Mesenchymal stem cell (in vitro differentiated cells and primary cell): ENCODE measurements around the gene PLD1.

Source experiments
- DNase-seq: peaks from one replicate; pipeline ENCODE4 v3.0.0-alpha.2; 2013
- H2AFZ ChIP-seq: one replicate; pipeline ENCODE4 v1.6.1; 2013; ENCODE audit warnings: low read depth, mild to moderate bottlenecking, control low read depth, inconsistent platforms, low read length, moderate library complexity
- H2AK5ac ChIP-seq: 2 replicates; pipeline ENCODE4 v1.6.1; 2013; ENCODE audit warnings: low read length, moderate library complexity, mild to moderate bottlenecking, inconsistent platforms; ENCODE audit not compliant: severe bottlenecking
- H2BK120ac ChIP-seq: one replicate; pipeline ENCODE4 v1.6.1; 2013; ENCODE audit warnings: low read depth, mild to moderate bottlenecking, inconsistent platforms, low read length, moderate library complexity
- H2BK12ac ChIP-seq, 2 experiments: one replicate each; pipeline ENCODE4 v1.6.1; 2013; ENCODE audit warnings: inconsistent platforms in 2 of 2, low read length in 2 of 2, mild to moderate bottlenecking in 2 of 2, moderate library complexity in 2 of 2, control low read depth in 1 of 2
- H2BK15ac ChIP-seq: one replicate; pipeline ENCODE4 v1.6.1; 2013; ENCODE audit warnings: mild to moderate bottlenecking, low read depth, inconsistent platforms; ENCODE audit not compliant: poor library complexity, severe bottlenecking
- H2BK5ac ChIP-seq: 2 replicates; pipeline ENCODE4 v1.6.1; 2013; ENCODE audit warnings: low read depth, mild to moderate bottlenecking, low read length, control low read depth, inconsistent platforms; ENCODE audit not compliant: poor library complexity, severe bottlenecking
- H3K14ac ChIP-seq, 2 experiments: one replicate each; pipeline ENCODE4 v1.6.1; 2013; ENCODE audit warnings: inconsistent platforms in 2 of 2, low read length in 2 of 2, control low read depth in 1 of 2, mild to moderate bottlenecking in 1 of 2, moderate library complexity in 1 of 2
- H3K18ac ChIP-seq, 2 experiments: one replicate each; pipeline ENCODE4 v1.6.1; 2013; ENCODE audit warnings: inconsistent platforms in 2 of 2, low read length in 2 of 2, control low read depth in 1 of 2, low read depth in 1 of 2, mild to moderate bottlenecking in 1 of 2
- H3K23ac ChIP-seq, 2 experiments: one replicate each; pipeline ENCODE4 v1.6.1; 2013; ENCODE audit warnings: inconsistent platforms in 2 of 2, low read length in 2 of 2, mild to moderate bottlenecking in 2 of 2, moderate library complexity in 2 of 2, control low read depth in 1 of 2
- H3K27ac ChIP-seq: 2 replicates; pipeline ENCODE4 v1.5.1; 2013; ENCODE audit warnings: mild to moderate bottlenecking, moderate library complexity, low read length, control low read depth, inconsistent platforms; ENCODE audit not compliant: poor library complexity, severe bottlenecking
- H3K27me3 ChIP-seq, 2 experiments: 2 replicates each; pipeline versions ENCODE4 v1.6.1 to v1.7.0; 2013; ENCODE audit warnings: low read length in 2 of 2, mild to moderate bottlenecking in 2 of 2, moderate library complexity in 2 of 2, control low read depth in 1 of 2, inconsistent platforms in 1 of 2; ENCODE audit not compliant: control insufficient read depth in 1 of 2, insufficient read depth in 1 of 2
- H3K36me3 ChIP-seq, 2 experiments: 2 replicates each; pipeline versions ENCODE4 v1.6.1 to v1.7.0; 2013; ENCODE audit warnings: low read length in 2 of 2, control low read depth in 1 of 2, inconsistent platforms in 1 of 2, low read depth in 1 of 2, mild to moderate bottlenecking in 1 of 2; ENCODE audit not compliant: insufficient read depth in 2 of 2, control insufficient read depth in 1 of 2
- H3K4ac ChIP-seq, 2 experiments: one replicate each; pipeline ENCODE4 v1.6.1; 2013; ENCODE audit warnings: inconsistent platforms in 2 of 2, low read length in 2 of 2, mild to moderate bottlenecking in 2 of 2, moderate library complexity in 2 of 2, control low read depth in 1 of 2, low read depth in 1 of 2
- H3K4me1 ChIP-seq: 2 replicates; pipeline ENCODE4 v1.6.1; 2013; ENCODE audit warnings: low read depth, low read length, control low read depth; ENCODE audit not compliant: control insufficient read depth, insufficient read depth
- H3K4me2 ChIP-seq: 2 replicates; pipeline ENCODE4 v1.6.1; 2013; ENCODE audit warnings: low read length, mild to moderate bottlenecking, inconsistent platforms; ENCODE audit not compliant: poor library complexity, severe bottlenecking
- H3K4me3 ChIP-seq, 2 experiments: 2 replicates each; pipeline versions ENCODE4 v1.5.1 to v1.7.0; 2013; ENCODE audit warnings: low read length in 2 of 2, mild to moderate bottlenecking in 2 of 2, control low read depth in 1 of 2, low read depth in 1 of 2; ENCODE audit not compliant: insufficient read depth in 1 of 2
- H3K79me1 ChIP-seq: replicated peaks from 2 replicates; pipeline ENCODE4 v1.6.1; 2013; ENCODE audit warnings: mild to moderate bottlenecking, control low read depth, low read length, inconsistent platforms; ENCODE audit not compliant: poor library complexity, severe bottlenecking
- H3K9ac ChIP-seq: 2 replicates; pipeline ENCODE4 v1.7.0; 2013; ENCODE audit warnings: mild to moderate bottlenecking, low read length, moderate library complexity
- H3K9me3 ChIP-seq: 2 replicates; pipeline ENCODE4 v1.7.0; 2013; ENCODE audit warnings: mild to moderate bottlenecking, low read length; ENCODE audit not compliant: control insufficient read depth
- H4K8ac ChIP-seq: one replicate; pipeline ENCODE4 v1.6.1; 2013; ENCODE audit warnings: inconsistent platforms, mild to moderate bottlenecking, low read length, moderate library complexity
- H4K91ac ChIP-seq: one replicate; pipeline ENCODE4 v1.6.1; 2013; ENCODE audit warnings: mild to moderate bottlenecking, low read length, inconsistent platforms
- WGBS: methylation state at CpG from one replicate; pipeline ENCODE4 v1.1.7; 2013; ENCODE audit warnings: mixed read lengths; 5-methylcytosine and 5-hydroxymethylcytosine counted together

Gene PLD1

DNA sequence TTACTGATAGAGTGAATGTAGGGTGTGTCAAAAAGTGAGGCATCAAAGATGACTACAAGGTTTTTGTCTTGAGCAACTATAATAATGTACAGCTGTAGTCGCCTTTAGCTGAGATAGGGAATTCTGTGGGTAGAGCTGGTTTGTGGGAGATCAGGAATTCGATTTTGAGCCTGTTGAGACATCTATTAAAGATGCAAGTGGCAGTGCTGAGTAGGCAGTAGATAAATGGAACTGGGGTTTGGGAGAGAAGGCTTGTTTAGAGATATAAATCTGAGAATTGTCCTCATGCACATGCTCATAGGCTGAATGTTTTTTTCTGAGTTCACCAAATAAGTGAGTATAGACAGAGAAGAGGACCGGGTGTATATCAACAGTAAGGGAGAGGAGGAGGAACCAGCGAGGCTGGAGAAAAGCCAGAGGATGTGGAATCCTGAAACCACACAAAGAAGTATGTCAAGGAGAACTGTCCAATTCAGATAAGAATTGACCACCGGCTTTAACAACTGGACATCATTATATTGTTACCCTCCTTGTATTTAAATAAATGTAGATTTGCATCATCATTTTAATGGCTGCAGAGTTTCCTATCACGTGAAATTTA is 204.0 kb downstream of the PLD1 start:
- no peak overlapping the region for H2BK15ac ChIP-seq
- H3K27me3 ChIP-seq = no peaks in the 10 kb centered on the region
- H4K8ac ChIP-seq = no peak overlapping the region
- no peak overlapping the region for H4K91ac ChIP-seq
- H3K27ac ChIP-seq = no peak overlapping the region
- no peaks in the 10 kb centered on the region for H3K4me1 ChIP-seq
- WGBS = 88% methylated on average over 3 of the region's 6 CpGs
- H3K9me3 ChIP-seq = no peaks in the 10 kb centered on the region
- H3K18ac ChIP-seq = no peak overlapping the region
- H3K14ac ChIP-seq = no peak overlapping the region
- no peak overlapping the region for H2BK12ac ChIP-seq
- H3K36me3 ChIP-seq = peaks cover 7 to 20% of the 10 kb centered on the region in 2 experiments
- H2AK5ac ChIP-seq = no peak overlapping the region
- H3K9ac ChIP-seq = no peak overlapping the region
- H3K4me3 ChIP-seq = no peak overlapping the region
- peak; percentile 16 for DNase-seq
- H3K79me1 ChIP-seq = no peaks in the 10 kb centered on the region
- no peak overlapping the region for H3K23ac ChIP-seq
- no peak overlapping the region for H2BK5ac ChIP-seq
- H2BK120ac ChIP-seq = no peak overlapping the region
- H3K4ac ChIP-seq = no peak overlapping the region
- no peak overlapping the region for H3K4me2 ChIP-seq
- no peak overlapping the region for H2AFZ ChIP-seq

DNA sequence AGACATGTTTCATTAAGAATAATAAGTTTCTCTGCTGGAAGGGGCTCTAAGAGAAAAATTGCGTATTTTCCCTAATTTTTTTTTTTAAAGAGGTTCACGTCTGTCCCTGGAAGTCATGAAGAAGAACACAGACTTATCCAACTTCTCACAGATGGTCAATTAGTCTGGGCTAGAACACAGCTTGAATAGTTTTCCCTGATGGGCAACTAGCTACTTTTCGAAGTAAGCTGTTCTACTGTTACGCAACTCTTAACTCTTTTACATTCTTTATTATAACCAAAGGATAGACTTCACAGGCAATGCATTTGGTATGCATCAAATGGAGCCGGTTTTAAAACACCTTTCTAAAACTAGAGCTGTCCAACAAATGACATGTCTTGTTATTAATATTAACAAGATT is 205.9 kb downstream of the PLD1 start:
- no peak overlapping the region for H3K18ac ChIP-seq
- H4K91ac ChIP-seq = no peak overlapping the region
- no peaks in the 10 kb centered on the region for H3K4me1 ChIP-seq
- H3K79me1 ChIP-seq = no peaks in the 10 kb centered on the region
- no peak overlapping the region for H2AFZ ChIP-seq
- no peak overlapping the region for H2BK120ac ChIP-seq
- H3K27ac ChIP-seq = no peak overlapping the region
- no peak overlapping the region for H3K4ac ChIP-seq
- H3K9ac ChIP-seq = no peak overlapping the region
- H3K27me3 ChIP-seq = no peaks in the 10 kb centered on the region
- no peak overlapping the region for H4K8ac ChIP-seq
- no peaks in the 10 kb centered on the region for H3K9me3 ChIP-seq
- no peak overlapping the region for H3K14ac ChIP-seq
- H2BK12ac ChIP-seq = no peak overlapping the region
- H2AK5ac ChIP-seq = no peak overlapping the region
- peaks cover 3 to 14% of the 10 kb centered on the region in 2 experiments for H3K36me3 ChIP-seq
- WGBS = 96% methylated on average over 4 of the region's 5 CpGs
- no peak overlapping the region for H2BK15ac ChIP-seq
- H2BK5ac ChIP-seq = no peak overlapping the region
- H3K4me2 ChIP-seq = no peak overlapping the region
- H3K23ac ChIP-seq = no peak overlapping the region
- no peak for DNase-seq
- H3K4me3 ChIP-seq = no peak overlapping the region

DNA sequence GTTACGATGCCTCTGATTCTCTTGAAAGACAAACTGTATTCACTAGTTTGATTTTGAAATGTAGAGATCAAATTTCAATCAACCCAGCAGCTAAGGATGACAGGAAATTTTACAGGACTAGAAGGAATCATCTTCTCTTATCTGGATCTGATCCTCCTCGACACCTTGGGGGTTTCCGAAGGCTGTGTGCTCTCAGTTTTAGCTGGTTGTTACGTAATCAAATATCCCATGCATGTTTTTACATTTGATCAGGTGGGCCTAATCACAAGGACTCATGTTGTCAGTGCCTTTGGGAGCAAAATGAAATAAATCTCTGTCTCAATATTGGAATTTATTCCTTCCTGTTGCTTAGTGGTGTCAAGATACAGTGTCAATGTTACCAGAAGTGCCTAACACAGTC is 208.2 kb downstream of the PLD1 start:
- no peak overlapping the region for H2BK12ac ChIP-seq
- H3K27ac ChIP-seq = no peak overlapping the region
- H3K79me1 ChIP-seq = no peaks in the 10 kb centered on the region
- no peaks in the 10 kb centered on the region for H3K9me3 ChIP-seq
- WGBS = 100% methylated on average over 4 of the region's 4 CpGs
- no peak overlapping the region for H3K9ac ChIP-seq
- no peak overlapping the region for H2BK15ac ChIP-seq
- no peaks in the 10 kb centered on the region for H3K4me1 ChIP-seq
- H2BK5ac ChIP-seq = no peak overlapping the region
- H2BK120ac ChIP-seq = no peak overlapping the region
- no peak overlapping the region for H3K4me2 ChIP-seq
- H3K27me3 ChIP-seq = no peaks in the 10 kb centered on the region
- H3K14ac ChIP-seq = no peak overlapping the region
- H3K4ac ChIP-seq = no peak overlapping the region
- H2AK5ac ChIP-seq = no peak overlapping the region
- H3K4me3 ChIP-seq = no peak overlapping the region
- no peak overlapping the region for H4K91ac ChIP-seq
- no peak for DNase-seq
- no peak overlapping the region for H3K18ac ChIP-seq
- no peak overlapping the region for H3K23ac ChIP-seq
- no peak overlapping the region for H4K8ac ChIP-seq
- no peak overlapping the region for H2AFZ ChIP-seq
- peaks cover 3 to 14% of the 10 kb centered on the region in 2 experiments for H3K36me3 ChIP-seq

DNA sequence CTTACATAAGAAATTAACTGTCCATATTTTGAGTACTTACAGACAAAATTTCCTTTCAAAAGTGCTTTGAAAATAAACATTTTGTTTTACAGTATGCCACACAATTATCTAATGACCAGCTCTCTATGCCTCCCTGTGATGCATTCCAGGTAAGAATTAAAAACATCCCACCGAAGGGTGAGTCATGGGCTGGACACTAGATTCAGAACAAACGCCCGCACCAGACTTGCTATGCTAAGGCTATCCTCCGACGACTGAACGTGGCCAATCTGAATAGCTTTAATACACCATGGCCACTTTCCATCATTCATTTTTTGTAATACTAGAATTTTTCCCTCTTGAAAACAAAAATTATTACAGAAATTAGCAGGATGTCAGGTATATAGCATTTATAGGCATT is 210.3 kb downstream of the PLD1 start:
- H3K4me3 ChIP-seq = no peak overlapping the region
- H3K14ac ChIP-seq = no peak overlapping the region
- H3K18ac ChIP-seq = no peak overlapping the region
- WGBS = 97% methylated on average over 3 of the region's 6 CpGs
- no peak for DNase-seq
- no peak overlapping the region for H3K9ac ChIP-seq
- no peak overlapping the region for H4K91ac ChIP-seq
- H2AFZ ChIP-seq = no peak overlapping the region
- H4K8ac ChIP-seq = no peak overlapping the region
- H2AK5ac ChIP-seq = no peak overlapping the region
- H3K36me3 ChIP-seq = peaks cover 3 to 14% of the 10 kb centered on the region in 2 experiments
- H3K27me3 ChIP-seq = no peaks in the 10 kb centered on the region
- no peak overlapping the region for H3K27ac ChIP-seq
- no peak overlapping the region for H3K4me2 ChIP-seq
- no peak overlapping the region for H3K4ac ChIP-seq
- no peaks in the 10 kb centered on the region for H3K9me3 ChIP-seq
- H3K23ac ChIP-seq = no peak overlapping the region
- no peak overlapping the region for H2BK120ac ChIP-seq
- H3K4me1 ChIP-seq = no peaks in the 10 kb centered on the region
- H2BK12ac ChIP-seq = no peak overlapping the region
- no peak overlapping the region for H2BK5ac ChIP-seq
- no peak overlapping the region for H2BK15ac ChIP-seq
- H3K79me1 ChIP-seq = no peaks in the 10 kb centered on the region
